Activated CD8-positive, alpha-beta memory T cell treated with anti-CD3 and anti-CD28 coated beads for 24 hours (primary cell): ENCODE data around the gene KATNAL1.
A peak's percentile ranks its signal among the peaks of the same experiment; 100 is the strongest.

Source experiments
- DNase-seq: peaks from one replicate; pipeline ENCODE4 v3.0.0-alpha.2; 2020

KATNAL1 gene

GRCh38 chr13:30196025-30196424 is 111.3 kb downstream of the KATNAL1 start:
- DNase-seq = no peak

DNA sequence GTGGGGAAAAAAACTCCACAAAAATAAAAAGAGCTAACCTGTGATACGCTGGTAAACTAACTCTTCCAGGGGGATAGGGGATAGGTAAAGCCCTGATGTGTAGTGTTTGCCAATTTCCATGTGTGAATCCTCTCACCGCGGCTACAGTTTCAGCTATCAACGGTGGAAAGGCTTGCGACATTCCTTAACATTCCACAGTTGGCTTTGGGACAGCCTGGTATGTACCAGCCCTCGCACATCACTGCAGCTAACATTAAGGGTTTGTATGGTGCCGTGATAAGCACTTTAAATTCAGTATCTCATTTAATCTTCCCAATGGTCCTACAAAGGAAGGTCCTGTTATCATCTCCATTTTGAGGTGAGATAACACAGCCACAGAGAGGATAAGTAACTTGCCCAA is 112.4 kb downstream of the KATNAL1 start:
- no peak for DNase-seq

DNA sequence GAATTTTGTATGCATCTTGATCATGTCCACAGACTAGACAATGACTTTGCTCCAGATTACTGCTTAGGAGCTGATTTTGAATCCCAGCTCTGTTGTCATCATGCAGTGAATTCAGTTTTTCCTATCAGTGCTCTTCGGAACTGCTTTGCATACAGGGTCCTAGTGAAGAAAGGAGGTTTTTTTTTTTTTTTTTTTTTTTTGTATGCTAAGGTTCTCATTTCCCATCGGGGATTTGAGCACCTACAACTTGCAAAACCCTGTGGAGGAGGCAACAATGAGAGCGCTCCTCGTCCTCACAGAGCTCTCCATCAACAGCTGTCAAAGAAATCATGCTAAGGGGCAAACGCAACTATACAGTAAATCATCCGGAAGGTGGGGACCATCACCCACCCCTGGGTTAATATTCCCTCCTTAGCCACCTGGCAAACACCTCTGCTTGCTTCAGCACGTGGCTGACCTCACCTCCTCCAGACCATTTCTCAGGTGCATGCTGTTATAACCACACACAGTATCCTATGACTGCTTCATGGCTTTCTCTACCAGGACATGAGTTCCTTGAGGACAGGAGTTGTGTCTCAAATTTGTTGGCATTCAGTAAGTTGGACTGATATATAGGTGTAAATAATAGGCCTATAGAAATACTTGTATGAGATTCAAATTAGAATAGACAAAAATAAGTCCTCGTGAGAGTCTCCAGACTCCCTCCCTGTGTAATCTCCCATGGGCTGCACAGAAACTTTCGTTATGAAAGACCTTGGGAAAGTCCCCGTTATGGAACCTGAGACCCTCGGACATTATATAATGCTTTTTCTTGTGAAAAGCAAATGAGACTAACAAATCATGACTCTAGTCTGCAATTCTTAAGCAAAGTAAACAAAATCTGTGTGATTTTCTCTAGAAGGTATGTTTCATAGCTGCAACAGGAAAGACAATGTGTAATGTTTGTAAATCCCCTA is 113.8 kb downstream of the KATNAL1 start:
- DNase-seq = no peak

- DNase-seq = no peak
These were observed 114.8 kb downstream of the KATNAL1 start for GRCh38 chr13:30192320-30193093.

GRCh38 chr13:30191491-30192100 is 115.8 kb downstream of the KATNAL1 start:
- DNase-seq = no peak

DNA sequence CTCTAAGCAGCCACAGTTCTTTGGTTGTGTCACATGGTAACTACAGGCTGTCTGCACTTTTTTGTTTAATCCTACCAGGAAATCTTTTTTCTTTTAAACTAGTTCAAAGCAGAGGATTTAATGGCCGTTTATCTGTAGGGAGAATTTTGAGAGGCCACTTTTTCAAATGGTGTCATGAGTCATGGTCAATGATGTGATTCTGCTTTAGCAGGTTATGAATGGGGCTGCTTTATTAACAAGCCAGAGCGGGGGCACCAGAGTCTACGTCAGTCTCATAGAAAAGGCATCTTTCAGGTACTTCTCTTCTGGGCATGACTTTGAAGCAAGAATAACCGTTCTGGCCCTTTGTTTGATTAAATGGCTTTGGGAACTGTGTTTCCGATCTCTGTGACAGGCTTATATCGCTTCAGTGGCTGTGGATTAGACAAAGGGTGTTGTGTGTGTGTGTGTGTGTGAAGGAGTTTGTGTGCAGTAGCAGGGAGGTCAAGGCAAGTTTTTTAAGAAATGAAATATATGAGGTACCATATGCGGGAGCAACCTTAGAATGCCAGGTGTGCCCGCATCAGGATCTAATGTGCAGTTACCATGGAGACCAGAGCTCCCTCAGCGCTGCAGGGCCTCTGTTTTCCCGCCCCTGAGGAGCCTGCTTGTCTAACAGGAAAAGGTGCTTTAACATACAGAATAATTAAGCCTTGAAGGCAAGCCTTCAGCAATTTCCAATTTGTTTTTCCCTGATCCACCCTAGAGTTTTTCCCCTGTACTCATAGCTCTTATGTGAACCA is 120.5 kb downstream of the KATNAL1 start:
- DNase-seq = no peak

DNA sequence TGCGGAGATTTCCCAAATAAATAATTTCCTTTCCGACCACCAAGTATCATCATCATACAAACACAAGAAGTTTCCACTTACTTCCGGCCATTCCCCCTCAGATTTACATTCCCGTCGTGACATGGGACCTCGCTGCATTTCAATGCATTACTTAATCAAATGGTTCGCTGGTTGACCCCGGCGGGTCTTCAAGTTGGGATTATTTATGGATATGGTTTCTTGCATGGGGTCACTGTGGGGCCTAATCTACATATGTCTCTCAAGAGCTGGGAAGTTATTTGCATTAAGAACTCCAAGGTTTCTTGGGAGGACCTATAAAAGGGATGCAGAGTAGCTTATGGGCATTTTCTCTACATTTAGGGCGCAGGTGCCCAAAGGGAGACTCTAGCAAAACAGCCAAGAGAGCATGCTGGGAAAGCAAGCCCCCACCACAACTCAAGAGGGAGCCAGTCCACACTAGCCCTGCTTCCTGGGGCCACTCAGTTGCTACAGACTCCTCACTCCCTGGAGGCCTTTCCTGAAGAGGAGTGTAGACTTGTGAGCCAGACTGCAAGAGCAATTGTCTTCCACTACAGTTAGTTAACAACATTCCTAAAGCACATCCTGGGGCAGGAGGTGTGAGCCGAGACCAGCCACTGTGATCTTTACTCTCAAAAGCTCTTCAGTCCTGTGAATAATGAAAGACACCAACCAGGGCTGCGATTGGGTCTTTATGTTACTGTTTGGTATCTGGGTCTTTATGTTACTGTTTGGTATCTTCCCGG is 125.3 kb downstream of the KATNAL1 start:
- DNase-seq = no peak

GRCh38 chr13:30179597-30180276 is 127.6 kb downstream of the KATNAL1 start:
- DNase-seq = no peak

GRCh38 chr13:30178976-30179375 is 128.4 kb downstream of the KATNAL1 start:
- no peak for DNase-seq

DNA sequence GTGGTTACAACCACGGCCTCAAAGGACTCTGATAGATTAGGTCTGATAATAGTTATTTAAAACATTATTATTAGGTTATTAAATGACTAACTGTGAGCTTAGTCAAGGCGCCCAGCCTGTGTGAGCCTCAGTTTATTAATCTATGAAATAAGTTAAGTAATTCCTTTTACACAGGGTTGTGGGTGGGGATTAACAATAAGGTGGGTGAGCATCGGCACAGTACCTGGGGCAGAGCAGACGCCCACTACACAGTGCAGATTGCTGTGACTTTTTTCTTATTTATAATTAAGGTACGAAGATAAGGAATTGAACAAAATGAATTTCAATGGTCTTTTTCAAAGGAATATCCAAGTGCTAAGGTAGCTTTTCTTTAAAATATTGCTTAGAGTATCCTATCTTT is 132.2 kb downstream of the KATNAL1 start:
- no peak for DNase-seq

DNA sequence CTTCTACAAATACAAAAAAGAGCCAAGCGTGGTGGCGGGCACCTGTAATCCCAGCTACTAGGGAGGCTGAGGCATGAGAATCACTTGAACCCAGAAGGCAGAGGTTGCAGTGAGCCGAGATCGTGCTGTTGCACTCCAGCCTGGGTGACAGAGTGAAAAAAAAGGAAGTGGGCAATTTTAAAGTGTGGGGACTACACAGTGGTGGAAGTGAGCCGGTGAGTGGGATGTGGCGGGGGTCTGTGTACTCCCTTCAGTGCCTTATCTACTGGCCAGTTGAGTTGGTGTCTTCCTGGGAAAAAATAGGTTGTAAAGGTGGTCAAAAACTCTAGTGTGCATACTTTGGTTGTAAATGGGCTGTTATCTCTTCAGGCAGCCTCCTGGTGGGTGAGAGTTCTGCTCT is 133.1 kb downstream of the KATNAL1 start:
- DNase-seq = peak; percentile 15

DNA sequence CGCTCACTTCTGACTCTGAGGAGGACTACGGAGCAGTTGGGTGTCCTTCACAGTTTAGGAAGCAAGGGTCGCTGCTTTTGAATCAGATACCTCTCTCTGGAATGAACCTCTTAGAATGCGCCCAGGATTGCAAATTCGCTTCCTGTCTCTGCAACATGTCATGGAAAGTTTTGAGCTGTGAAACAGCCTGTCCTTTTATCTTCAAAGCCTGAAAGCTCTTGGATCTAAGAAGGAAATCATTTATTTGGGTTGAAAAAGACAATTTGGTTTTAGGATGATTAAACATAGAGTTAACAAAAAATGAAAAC is 134.1 kb downstream of the KATNAL1 start:
- DNase-seq = no peak

DNA sequence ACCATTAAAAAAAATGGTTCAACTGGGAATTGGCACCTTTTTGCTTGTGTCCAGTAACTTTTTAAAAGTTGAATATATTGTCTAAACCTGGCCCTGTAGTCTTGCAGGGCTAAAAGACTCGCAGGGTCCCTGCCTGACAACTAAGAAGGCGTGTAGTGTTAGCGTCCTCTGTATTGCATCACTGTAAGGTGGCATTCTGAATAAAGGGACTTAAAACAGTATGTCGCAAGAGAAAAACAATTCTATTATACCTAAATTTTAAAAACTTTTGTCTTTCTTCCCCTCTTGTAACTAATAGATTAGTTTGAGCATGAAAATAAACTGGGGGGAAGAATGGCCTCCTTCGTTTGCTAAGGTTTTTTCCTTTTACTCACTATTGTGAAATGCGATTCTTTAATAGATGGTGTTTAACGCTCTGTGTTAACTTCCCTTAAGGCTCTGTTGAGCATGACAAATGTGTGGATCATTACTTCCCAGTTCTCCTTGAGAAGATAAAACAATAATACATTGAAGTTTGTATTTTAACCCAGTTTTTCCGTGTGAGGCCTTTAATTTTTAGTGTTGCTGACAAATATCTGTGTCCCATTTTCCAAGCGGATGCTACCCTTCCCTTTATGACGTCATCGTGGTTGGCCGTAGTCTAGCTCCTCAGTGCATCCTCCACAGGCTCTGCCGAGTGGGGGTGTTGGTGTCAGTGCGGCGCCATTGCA is 134.6 kb downstream of the KATNAL1 start:
- DNase-seq = no peak

DNA sequence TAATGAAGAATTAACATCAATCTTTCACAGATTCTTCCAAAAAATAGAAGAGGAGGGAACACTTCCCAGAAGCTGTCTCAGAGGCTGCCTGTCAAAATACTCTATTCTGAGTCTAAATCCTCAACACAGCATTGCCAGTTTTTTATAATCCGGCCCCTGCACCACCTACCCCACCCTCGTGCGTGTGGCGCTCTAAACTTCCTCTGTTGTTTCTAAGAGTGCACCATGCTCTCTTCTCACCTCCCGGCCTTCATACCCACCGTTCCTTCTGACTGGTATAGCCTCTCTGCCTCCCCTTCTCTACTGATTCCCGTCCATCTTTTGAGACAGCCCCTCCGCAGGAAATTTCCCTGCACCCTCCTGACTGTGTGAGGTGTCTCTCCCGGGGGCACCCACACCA is 136.8 kb downstream of the KATNAL1 start:
- DNase-seq = no peak

GRCh38 chr13:30169442-30169841 is 137.9 kb downstream of the KATNAL1 start:
- no peak for DNase-seq

DNA sequence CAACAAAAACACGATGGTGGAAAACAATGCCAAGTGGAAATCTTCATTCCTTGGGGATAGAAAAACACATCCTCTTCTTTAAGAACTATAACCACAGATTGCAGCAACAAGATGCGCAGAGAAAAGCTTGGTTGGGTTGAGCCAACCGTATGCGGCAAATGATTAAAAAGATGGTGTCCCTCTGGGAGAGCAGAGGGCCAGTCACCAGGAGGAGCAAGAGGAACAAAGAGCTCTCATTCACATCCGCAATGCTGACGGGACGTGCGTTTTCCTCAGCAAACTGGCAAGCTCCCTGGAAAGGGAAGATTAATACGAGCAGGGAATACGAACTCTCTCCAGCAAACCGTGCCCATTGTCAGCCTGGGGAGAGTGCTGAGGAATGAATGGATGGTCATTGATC is 141.6 kb downstream of the KATNAL1 start:
- no peak for DNase-seq

GRCh38 chr13:30165071-30165470 is 142.3 kb downstream of the KATNAL1 start:
- no peak for DNase-seq

DNA sequence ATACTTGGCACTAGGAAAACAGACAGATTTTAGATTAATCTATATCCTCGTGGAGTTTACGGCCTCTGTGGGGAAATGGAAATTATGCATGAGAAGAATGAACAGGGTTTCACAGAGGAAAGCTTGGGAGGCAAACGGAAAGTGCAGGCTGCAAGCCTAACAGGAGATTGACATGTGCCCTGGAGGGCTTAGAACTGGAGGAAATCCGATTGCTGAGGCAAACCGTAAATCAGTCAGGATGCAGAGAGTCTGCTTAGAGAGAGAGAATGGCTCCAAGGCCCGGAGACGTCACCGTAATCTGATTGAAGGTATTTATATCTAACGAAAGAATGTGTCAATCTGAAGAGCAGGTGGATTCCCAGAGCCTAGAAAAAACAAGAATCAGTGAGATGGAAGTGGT is 143.2 kb downstream of the KATNAL1 start:
- DNase-seq = no peak

DNA sequence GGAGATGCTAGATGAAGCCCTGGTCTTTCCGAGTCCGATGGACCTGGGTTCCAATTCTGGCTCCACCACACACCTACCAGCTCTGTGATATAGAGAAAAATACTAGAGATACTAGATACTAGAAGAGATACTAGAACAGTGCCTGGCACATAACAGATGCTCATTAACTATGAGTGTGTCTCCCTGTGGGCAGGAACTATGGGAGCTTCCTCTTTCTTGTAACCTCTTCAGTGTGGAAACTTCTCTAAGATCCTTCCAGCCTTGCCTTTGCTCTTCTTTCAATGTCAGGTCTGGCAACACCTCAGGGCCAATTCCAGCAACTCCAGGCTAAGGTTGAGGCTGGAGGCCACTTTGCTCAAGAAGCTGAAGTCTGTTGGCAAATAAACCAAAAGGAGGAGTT is 143.9 kb downstream of the KATNAL1 start:
- DNase-seq = no peak

DNA sequence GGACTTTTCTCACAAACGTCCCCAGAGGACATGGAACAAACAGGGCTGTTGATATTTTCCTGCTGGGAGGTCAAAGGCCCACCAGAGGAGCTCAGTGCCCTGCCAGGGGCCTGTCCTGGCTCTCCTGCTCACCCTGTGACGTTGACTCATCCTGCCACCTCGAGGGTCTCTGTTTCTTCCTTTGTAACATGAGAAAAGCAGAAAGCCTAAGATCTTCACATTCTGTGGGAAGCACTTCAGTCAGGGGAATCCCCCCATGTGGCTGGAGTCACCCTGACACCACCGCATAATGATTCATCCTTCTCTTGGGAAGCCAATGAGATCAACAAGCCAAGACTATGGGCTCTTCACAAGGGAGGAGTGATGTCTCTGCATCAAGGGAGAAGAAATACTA is 147.9 kb downstream of the KATNAL1 start:
- DNase-seq = peak; percentile 77
